ENCODE data around the gene MYO5B. TPM values are rescaled to one million over a fixed set of nuclear protein-coding genes. Genes with fewer than 3 reads are reported as not detected.
A peak's percentile ranks its signal among the peaks of the same experiment; 100 is the strongest.

The MYO5B gene
- total RNA-seq, 2 experiments from 2014 or later: 0.18 to 0.23 TPM

DNA sequence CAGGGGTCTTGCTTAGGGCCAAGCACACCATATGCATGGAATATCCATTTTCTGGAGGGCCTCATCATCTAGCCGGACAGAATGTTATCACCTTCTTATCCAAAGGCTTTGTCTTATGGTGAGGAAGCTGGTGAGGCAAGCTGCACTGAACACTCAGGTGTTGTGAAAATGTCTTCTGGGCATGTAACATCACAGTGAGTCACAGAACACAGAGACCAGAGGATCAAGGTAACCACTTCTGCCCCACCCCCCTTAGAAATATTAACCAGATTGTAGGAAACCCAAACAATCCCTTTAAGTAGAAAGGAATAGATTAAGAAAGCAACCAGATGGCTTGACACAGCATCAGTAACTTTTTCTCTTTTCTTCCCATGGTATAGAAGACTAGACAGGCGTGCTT is 51.1 kb downstream of the MYO5B start:
- DNase-seq (no peak), ATAC-seq (no peak)
- H3K4me1 Mint-ChIP-seq: no peaks in the 10 kb centered on the region
- no peak overlapping the region for H3K4me3 Mint-ChIP-seq
- H3K27me3 Mint-ChIP-seq: peaks cover 22% of the 10 kb centered on the region
- H3K27ac Mint-ChIP-seq: no peak overlapping the region
- ChIA-PET POLR2A (no interaction called here), CTCF (no interaction called here)
- intact Hi-C loops (cut with DNase I, micrococcal nuclease): no loop called here
- H3K36me3 Mint-ChIP-seq (ENCODE audit: low read depth): no peaks in the 10 kb centered on the region
- H3K9me3 Mint-ChIP-seq (ENCODE audit: low read depth): no peaks in the 10 kb centered on the region

DNA sequence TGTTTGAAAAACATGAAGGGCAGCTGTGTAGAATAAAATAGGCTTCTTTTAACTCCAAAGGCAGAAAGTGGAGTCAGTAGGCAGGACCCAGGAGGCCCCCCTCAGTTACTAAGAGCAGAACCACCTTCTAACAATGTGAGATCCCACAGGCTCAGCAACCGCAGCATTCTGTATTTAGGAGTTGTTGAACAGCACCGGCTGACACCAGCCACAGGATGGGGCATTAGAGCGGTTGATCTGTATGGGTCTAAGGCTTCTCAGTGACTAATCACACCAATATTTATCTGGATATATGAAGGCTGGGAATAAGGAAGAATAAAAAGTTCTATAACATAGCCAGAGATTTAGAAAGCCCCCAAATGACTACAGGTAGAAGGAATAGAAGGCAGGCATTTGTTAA is 51.7 kb downstream of the MYO5B start:
- no peaks in the 10 kb centered on the region for H3K9me3 Mint-ChIP-seq (ENCODE audit: low read depth)
- no peaks in the 10 kb centered on the region for H3K4me1 Mint-ChIP-seq
- POLR2A ChIA-PET: no interaction called here
- DNase-seq (no peak), ATAC-seq (no peak)
- H3K27me3 Mint-ChIP-seq: peaks cover 22% of the 10 kb centered on the region
- H3K36me3 Mint-ChIP-seq (ENCODE audit: low read depth): no peaks in the 10 kb centered on the region
- CTCF ChIA-PET: interaction anchor here (0.8 kb wide), 1 partner anchor 14 kb away, joined by 3 read pairs; no protein-coding TSS in a partner anchor
- intact Hi-C loops (cut with DNase I, micrococcal nuclease): no loop called here
- H3K27ac Mint-ChIP-seq: no peak overlapping the region
- no peak overlapping the region for H3K4me3 Mint-ChIP-seq

DNA sequence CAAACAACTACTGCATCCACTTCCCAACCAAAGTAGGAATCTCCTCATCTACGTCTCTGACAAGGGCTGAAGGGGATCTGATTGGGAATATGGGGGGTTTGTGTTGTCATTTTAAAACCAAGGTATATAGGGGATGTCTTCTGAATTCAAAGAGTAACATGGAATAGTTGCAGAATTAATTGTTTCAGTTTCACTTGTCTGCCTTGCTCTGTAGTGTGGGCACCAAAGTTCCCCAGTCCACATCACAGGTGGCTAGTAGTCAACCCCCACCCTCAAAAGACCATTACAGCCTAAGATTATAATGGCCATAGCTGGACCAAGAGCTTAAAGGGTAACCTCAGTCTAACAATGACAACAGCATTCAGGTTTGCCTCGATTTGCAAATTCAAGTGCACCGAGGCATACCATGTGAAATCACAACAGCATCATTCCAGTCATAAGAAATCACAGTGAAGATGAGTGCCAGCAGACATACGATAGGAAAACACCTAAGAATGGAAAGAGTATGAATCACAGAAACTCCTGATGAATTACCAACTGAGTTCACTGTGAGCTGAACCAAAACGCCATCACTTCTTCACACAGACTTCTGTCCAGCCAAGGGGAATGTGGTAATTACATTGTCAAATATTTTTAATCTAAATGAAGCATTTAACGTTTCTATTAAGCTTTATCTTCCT is 52.4 kb downstream of the MYO5B start:
- intact Hi-C loops (cut with DNase I, micrococcal nuclease): no loop called here
- ATAC-seq (no peak), DNase-seq (no peak)
- H3K36me3 Mint-ChIP-seq (ENCODE audit: low read depth): no peaks in the 10 kb centered on the region
- peaks cover 22% of the 10 kb centered on the region for H3K27me3 Mint-ChIP-seq
- H3K9me3 Mint-ChIP-seq (ENCODE audit: low read depth): no peaks in the 10 kb centered on the region
- CTCF ChIA-PET: interaction anchor here (0.8 kb wide), 1 partner anchor 15 kb away, joined by 3 read pairs; no protein-coding TSS in a partner anchor
- H3K4me1 Mint-ChIP-seq: no peaks in the 10 kb centered on the region
- no peak overlapping the region for H3K27ac Mint-ChIP-seq
- H3K4me3 Mint-ChIP-seq: no peak overlapping the region
- POLR2A ChIA-PET: no interaction called here

DNA sequence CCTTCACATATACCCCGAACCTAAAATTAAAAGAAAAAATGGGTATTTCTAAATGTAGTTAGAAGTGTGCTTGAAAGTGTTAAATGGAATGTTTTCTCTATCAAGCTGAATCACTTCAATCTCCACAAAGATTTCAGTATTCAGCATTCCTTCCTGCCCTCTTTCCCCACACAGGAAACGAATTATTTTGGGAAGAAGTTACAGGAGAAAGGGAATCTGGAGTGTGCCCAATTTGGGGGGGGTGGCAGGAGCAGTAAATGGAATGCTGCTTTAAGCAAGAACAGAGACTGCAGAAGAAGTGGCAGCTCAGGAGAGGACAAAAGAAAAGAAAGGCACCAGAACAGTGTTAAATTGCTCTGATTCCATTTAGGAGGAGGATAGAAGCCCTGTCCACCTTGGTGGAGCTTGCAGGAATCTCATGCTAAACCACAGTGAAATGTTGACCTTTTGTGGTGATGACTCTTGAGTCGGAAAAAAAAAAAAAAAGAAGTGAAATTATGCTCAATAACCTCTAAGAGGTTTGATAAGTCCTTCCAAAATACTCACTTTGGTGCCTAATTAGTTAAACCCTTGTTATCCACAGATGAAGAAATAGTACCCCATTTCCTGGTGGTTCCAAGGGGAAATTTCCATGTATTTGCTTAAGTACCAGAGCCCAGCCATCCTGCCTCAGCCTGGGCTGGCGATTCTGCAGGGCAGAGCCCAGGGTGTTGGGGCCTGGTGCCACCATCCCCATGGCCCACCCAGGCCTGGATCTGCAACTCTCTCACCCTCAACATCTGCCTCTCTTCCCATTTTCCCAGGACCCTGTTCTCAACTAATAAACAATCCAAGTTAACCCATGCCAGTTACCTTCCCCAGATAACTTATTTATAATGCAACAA is 56.5 kb downstream of the MYO5B start:
- no peaks in the 10 kb centered on the region for H3K4me1 Mint-ChIP-seq
- DNase-seq (no peak), ATAC-seq (no peak)
- peaks cover 22% of the 10 kb centered on the region for H3K27me3 Mint-ChIP-seq
- intact Hi-C loops (cut with DNase I, micrococcal nuclease): no loop called here
- H3K27ac Mint-ChIP-seq: no peak overlapping the region
- no peak overlapping the region for H3K4me3 Mint-ChIP-seq
- H3K36me3 Mint-ChIP-seq (ENCODE audit: low read depth): no peaks in the 10 kb centered on the region
- CTCF ChIA-PET: no interaction called here
- H3K9me3 Mint-ChIP-seq (ENCODE audit: low read depth): no peaks in the 10 kb centered on the region
- POLR2A ChIA-PET: no interaction called here

DNA sequence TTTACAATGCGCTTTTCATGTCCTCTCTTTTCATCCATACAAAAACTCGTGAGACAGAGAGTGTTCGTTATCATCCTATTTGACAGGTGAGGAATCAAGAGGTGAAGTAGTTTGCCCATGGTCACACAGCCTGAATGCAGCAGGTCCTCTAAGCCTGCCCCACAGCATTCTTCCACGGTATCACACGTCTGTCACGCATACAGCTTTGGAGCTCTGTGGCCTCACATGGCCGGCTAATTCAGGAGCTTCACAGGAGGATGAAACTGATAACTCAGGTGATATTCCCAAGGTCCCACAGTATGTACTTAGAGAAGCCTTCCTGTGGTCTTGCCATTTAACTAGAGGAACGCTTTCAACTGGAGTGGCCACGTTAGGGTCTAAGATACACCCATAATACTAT is 59.0 kb downstream of the MYO5B start:
- Mint-ChIP-seq H3K4me3 (no peak overlapping the region), H3K36me3 (ENCODE audit: low read depth) (no peaks in the 10 kb centered on the region), H3K27ac (no peak overlapping the region), H3K4me1 (peaks cover 11% of the 10 kb centered on the region), H3K27me3 (peaks cover 23% of the 10 kb centered on the region), H3K9me3 (ENCODE audit: low read depth) (no peaks in the 10 kb centered on the region)
- DNase-seq (no peak), ATAC-seq (no peak)
- intact Hi-C loops (cut with DNase I, micrococcal nuclease): no loop called here
- ChIA-PET CTCF (interaction anchor here (0.7 kb wide), 1 partner anchor 68 kb away, joined by 3 read pairs; no protein-coding TSS in a partner anchor), POLR2A (no interaction called here)

DNA sequence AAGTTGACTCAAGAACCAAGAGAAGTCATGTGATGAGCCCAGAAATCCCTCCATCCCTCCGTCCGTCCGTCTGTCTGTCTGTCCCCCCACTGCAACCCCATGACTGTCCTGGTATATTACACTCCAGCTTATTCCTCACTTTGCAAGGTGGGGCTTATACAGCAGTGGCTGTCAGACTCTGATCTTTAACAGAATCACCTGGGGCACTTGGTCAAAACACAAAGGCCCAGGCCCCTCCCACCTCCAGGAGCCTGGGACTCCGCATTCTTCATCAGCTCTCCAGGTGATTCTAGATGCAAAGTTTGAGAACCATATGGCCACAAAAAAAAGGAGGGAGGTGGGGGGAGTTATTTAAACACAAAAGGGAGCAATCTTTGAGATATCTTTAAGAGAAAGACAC is 61.4 kb downstream of the MYO5B start:
- no peaks in the 10 kb centered on the region for H3K36me3 Mint-ChIP-seq (ENCODE audit: low read depth)
- no peak overlapping the region for H3K4me3 Mint-ChIP-seq
- ChIA-PET CTCF (no interaction called here), POLR2A (no interaction called here)
- H3K4me1 Mint-ChIP-seq: peaks cover 11% of the 10 kb centered on the region
- DNase-seq (no peak), ATAC-seq (no peak)
- peaks cover 18% of the 10 kb centered on the region for H3K27me3 Mint-ChIP-seq
- no peak overlapping the region for H3K27ac Mint-ChIP-seq
- intact Hi-C loops (cut with DNase I, micrococcal nuclease): no loop called here
- H3K9me3 Mint-ChIP-seq (ENCODE audit: low read depth): no peaks in the 10 kb centered on the region

DNA sequence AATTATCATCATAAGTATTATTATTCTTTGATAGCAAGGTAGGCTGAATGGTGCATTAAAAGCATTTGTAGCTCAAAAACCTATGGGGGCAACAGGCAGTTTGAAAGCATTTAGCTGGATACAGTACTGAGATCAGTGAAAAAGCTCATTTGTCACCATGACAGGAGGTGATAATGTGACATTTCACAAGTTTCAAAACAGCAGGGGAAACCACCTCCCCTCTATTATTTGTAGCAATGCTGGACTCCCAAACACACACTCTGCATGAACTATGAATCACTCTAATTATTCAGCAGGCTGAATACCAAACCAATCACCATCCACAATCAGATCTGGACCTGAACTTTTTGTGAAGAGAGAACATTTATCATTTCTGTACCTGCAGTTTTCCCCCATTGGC is 63.4 kb downstream of the MYO5B start:
- Mint-ChIP-seq H3K27ac (no peak overlapping the region), H3K9me3 (ENCODE audit: low read depth) (no peaks in the 10 kb centered on the region), H3K36me3 (ENCODE audit: low read depth) (no peaks in the 10 kb centered on the region), H3K4me1 (peaks cover 11% of the 10 kb centered on the region), H3K27me3 (peaks cover 19% of the 10 kb centered on the region), H3K4me3 (no peak overlapping the region)
- DNase-seq (no peak), ATAC-seq (peak; percentile 91)
- ChIA-PET POLR2A (no interaction called here), CTCF (interaction anchor here (0.6 kb wide), 1 partner anchor 93 kb away, joined by 3 read pairs; no protein-coding TSS in a partner anchor)
- intact Hi-C loops (cut with DNase I, micrococcal nuclease): no loop called here

DNA sequence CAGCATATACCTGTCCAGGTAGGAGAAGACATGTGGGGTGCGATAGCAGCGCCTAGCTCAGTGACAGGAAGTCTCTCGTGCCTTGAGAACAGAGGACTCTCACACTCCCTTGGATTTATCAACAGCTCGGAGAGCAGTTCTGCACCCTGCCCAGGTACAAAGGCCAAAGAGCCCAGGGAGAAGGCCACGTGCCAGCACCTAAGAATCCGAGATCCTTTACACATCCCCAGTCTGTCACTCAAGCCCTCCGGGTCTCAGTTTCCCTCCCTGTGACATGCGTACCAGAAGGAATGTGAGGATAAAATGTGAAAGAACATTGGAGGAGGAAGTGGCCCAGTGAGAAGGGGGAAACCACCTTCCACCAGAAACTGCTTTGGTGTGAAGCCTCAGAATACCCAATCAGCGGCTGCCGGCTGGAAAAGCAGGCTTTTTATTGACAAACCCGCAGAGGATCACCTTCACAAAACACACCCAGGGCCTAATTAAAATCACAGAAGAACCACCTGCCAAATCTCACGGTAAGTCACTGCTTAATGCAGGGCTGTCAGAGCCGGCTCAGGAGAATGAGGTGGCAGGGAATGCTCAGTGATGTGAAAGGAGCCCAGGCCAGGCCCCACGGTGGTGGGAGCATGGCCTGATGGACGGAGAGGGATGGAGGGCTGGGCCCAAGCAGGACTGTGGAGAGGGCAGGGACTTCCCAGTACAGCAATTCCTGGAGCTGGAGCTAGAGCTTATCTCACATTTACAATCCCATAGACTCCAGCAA is 66.3 kb downstream of the MYO5B start:
- ChIA-PET CTCF (interaction anchor here (1.0 to 1.1 kb wide), 2 partner anchors 229 kb away, joined by 3 to 4 read pairs; no protein-coding TSS in a partner anchor), POLR2A (no interaction called here)
- Mint-ChIP-seq H3K9me3 (ENCODE audit: low read depth) (no peaks in the 10 kb centered on the region), H3K27me3 (peaks cover 13% of the 10 kb centered on the region), H3K27ac (no peak overlapping the region), H3K4me3 (no peak overlapping the region), H3K4me1 (peaks cover 11% of the 10 kb centered on the region), H3K36me3 (ENCODE audit: low read depth) (no peaks in the 10 kb centered on the region)
- no peak for DNase-seq
- no peak for ATAC-seq
- intact Hi-C loops (cut with DNase I, micrococcal nuclease): no loop called here

DNA sequence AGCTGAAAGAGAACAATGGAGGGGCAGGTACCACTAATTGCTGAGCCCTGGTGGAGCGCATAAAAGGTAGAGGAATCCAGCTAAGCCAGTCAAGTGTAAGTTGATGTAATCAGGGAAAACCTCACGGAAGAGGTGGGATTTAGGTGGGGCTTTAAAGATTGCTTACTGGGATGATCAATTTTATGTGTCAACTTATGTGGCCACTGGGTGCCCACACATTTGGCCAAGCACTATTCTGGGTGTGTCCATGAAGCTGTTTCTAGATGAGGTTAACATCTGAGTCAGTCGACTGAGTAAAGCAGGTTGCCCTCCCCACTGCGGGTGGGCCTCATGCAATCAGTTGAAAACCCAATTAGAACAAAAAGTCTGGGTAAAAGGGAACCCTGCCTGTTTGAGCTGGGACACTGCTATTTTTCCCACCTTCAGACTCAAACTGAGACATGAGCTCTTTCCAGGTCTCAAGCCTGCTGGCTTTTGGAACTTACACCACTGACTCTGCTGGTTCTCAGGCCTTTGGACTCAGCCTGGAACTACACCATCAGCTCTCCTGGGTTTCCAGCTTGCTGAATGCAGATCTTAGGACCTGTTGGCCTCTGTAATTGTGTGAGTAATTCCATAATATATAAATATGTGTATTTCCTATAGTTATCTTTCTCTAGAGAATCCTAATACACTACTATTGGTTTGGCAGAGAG is 67.3 kb downstream of the MYO5B start:
- Mint-ChIP-seq H3K27me3 (peaks cover 13% of the 10 kb centered on the region), H3K36me3 (ENCODE audit: low read depth) (no peaks in the 10 kb centered on the region), H3K9me3 (ENCODE audit: low read depth) (no peaks in the 10 kb centered on the region), H3K4me1 (peaks cover 11% of the 10 kb centered on the region), H3K27ac (no peak overlapping the region), H3K4me3 (no peak overlapping the region)
- no peak for DNase-seq
- CTCF ChIA-PET: interaction anchor here (0.7 to 1.1 kb wide), 2 partner anchors 76 to 230 kb away, joined by 4 to 5 read pairs; no protein-coding TSS in a partner anchor
- POLR2A ChIA-PET: no interaction called here
- intact Hi-C loops (cut with DNase I, micrococcal nuclease): no loop called here
- no peak for ATAC-seq

DNA sequence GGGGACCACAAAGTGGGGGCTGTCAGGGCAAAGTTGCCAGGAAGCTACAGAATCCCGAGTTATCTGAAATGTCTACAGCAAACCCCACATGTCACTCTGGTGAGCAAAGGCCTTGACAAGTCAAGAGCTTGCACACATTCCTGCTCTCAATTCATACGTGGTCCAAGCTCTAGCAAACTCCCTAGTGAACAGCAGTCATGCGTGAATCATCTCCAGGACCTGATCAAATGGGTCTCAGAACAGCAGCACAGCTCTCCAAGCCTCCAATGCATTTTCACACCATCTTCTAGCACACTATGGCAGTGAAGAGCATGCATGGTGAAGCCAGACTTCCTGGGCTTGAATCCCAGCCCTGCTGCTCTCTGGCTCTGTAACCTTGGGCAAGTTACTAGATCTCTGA is 68.5 kb downstream of the MYO5B start:
- no peak overlapping the region for H3K27ac Mint-ChIP-seq
- POLR2A ChIA-PET: no interaction called here
- no peak overlapping the region for H3K4me3 Mint-ChIP-seq
- ATAC-seq (no peak), DNase-seq (no peak)
- intact Hi-C loops (cut with DNase I, micrococcal nuclease): no loop called here
- H3K4me1 Mint-ChIP-seq: peaks cover 4% of the 10 kb centered on the region
- H3K36me3 Mint-ChIP-seq (ENCODE audit: low read depth): no peaks in the 10 kb centered on the region
- CTCF ChIA-PET: interaction anchor here (0.6 to 0.8 kb wide), 2 partner anchors 183 to 372 kb away, joined by 3 read pairs; no protein-coding TSS in a partner anchor
- H3K9me3 Mint-ChIP-seq (ENCODE audit: low read depth): no peaks in the 10 kb centered on the region
- peaks cover 10% of the 10 kb centered on the region for H3K27me3 Mint-ChIP-seq

DNA sequence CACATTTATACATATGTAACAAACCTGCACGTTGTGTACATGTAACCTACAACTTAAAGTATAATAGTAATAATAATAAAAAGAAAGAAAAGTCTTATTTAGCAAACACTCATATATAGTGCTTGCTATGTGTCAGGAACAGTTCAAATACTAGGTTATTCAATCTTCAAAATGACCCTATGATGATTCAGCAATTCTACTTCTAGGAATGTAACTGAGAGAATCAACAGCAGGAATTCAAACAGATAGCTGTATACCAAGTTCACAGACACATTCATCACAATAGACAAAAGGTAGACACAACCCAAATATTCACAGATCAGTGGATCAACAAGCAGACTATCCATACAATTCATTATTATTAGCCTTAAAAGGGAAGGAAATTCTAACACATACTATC is 69.5 kb downstream of the MYO5B start:
- intact Hi-C loops (cut with DNase I, micrococcal nuclease): no loop called here
- no peak overlapping the region for H3K4me3 Mint-ChIP-seq
- H3K27ac Mint-ChIP-seq: no peak overlapping the region
- no peaks in the 10 kb centered on the region for H3K4me1 Mint-ChIP-seq
- H3K27me3 Mint-ChIP-seq: peaks cover 11% of the 10 kb centered on the region
- no peaks in the 10 kb centered on the region for H3K36me3 Mint-ChIP-seq (ENCODE audit: low read depth)
- no peaks in the 10 kb centered on the region for H3K9me3 Mint-ChIP-seq (ENCODE audit: low read depth)
- ChIA-PET POLR2A (no interaction called here), CTCF (no interaction called here)
- ATAC-seq (no peak), DNase-seq (no peak)

Measured in activated CD4-positive, alpha-beta T cell treated with anti-CD3 and anti-CD28 coated beads for 36 hours (primary cell).